Measurements from ENCODE around the gene FZD2.

Gene FZD2

GRCh38 chr17:44549686-44550085, 7.6 kb upstream of the FZD2 start:
- H3K18ac ChIP-seq (ENCODE audit: low read depth in 1 of 2, low read length in 2 of 2), result no peak overlapping the region
- no peaks in the 10 kb centered on the region for H3K27me3 ChIP-seq (ENCODE audit: control insufficient read depth in 1 of 2, insufficient read depth in 1 of 2, low read length in 2 of 2)
- H4K8ac ChIP-seq (ENCODE audit: low read length), result no peak overlapping the region
- H2BK15ac ChIP-seq (ENCODE audit: low read depth, poor library complexity, severe bottlenecking), result no peak overlapping the region
- peak overlapping the region in 1 of 2 experiments; percentile 63 for H3K14ac ChIP-seq (ENCODE audit: low read length in 2 of 2)
- DNase-seq, result no peak
- H2BK120ac ChIP-seq (ENCODE audit: low read depth, low read length), result no peak overlapping the region
- peaks cover 22% of the 10 kb centered on the region for H3K4me1 ChIP-seq (ENCODE audit: control insufficient read depth, insufficient read depth, low read depth, low read length)
- H2BK5ac ChIP-seq (ENCODE audit: low read depth, low read length, poor library complexity, severe bottlenecking), result no peak overlapping the region
- no peak overlapping the region for H3K4ac ChIP-seq (ENCODE audit: low read depth in 1 of 2, low read length in 2 of 2)
- no peak overlapping the region for H3K4me3 ChIP-seq (ENCODE audit: insufficient read depth in 1 of 2, low read depth in 1 of 2, low read length in 2 of 2)
- H2AK5ac ChIP-seq (ENCODE audit: low read length, severe bottlenecking), result peak overlapping the region; percentile 1
- H2BK12ac ChIP-seq (ENCODE audit: low read length in 2 of 2), result peak overlapping the region in 1 of 2 experiments; percentile 66
- H2AFZ ChIP-seq (ENCODE audit: low read depth, low read length), result no peak overlapping the region
- peaks cover 2% of the 10 kb centered on the region for H3K79me1 ChIP-seq (replicated peaks; ENCODE audit: low read length, poor library complexity, severe bottlenecking)
- H3K27ac ChIP-seq (ENCODE audit: low read length, poor library complexity, severe bottlenecking), result no peak overlapping the region
- H3K9me3 ChIP-seq (ENCODE audit: control insufficient read depth, low read length), result no peaks in the 10 kb centered on the region
- no peak overlapping the region for H4K91ac ChIP-seq (ENCODE audit: low read length)
- H3K23ac ChIP-seq (ENCODE audit: low read length in 2 of 2), result peak overlapping the region in 1 of 2 experiments; percentile 24
- no peaks in the 10 kb centered on the region for H3K36me3 ChIP-seq (ENCODE audit: control insufficient read depth in 1 of 2, insufficient read depth in 2 of 2, low read depth in 1 of 2, low read length in 2 of 2)
- WGBS, result 65% methylated on average over 5 of the region's 6 CpGs
- no peak overlapping the region for H3K4me2 ChIP-seq (ENCODE audit: low read length, poor library complexity, severe bottlenecking)
- H3K9ac ChIP-seq (ENCODE audit: low read length), result no peak overlapping the region

GRCh38 chr17:44552361-44552760, 4.9 kb upstream of the FZD2 start:
- Histone ChIP-seq H3K14ac (ENCODE audit: low read length in 2 of 2) (peak overlapping the region in 1 of 2 experiments; percentile 53), H3K4me3 (ENCODE audit: insufficient read depth in 1 of 2, low read depth in 1 of 2, low read length in 2 of 2) (no peak overlapping the region), H3K27ac (ENCODE audit: low read length, poor library complexity, severe bottlenecking) (no peak overlapping the region), H3K27me3 (ENCODE audit: control insufficient read depth in 1 of 2, insufficient read depth in 1 of 2, low read length in 2 of 2) (no peaks in the 10 kb centered on the region), H4K8ac (ENCODE audit: low read length) (peak overlapping the region; percentile 5), H3K9me3 (ENCODE audit: control insufficient read depth, low read length) (no peaks in the 10 kb centered on the region), H4K91ac (ENCODE audit: low read length) (peak overlapping the region; percentile 54), H2AFZ (ENCODE audit: low read depth, low read length) (no peak overlapping the region), H3K4ac (ENCODE audit: low read depth in 1 of 2, low read length in 2 of 2) (peak overlapping the region in 1 of 2 experiments; percentile 28), H3K9ac (ENCODE audit: low read length) (no peak overlapping the region), H2AK5ac (ENCODE audit: low read length, severe bottlenecking) (peak overlapping the region; percentile 11), H2BK12ac (ENCODE audit: low read length in 2 of 2) (peak overlapping the region; percentile 11 to 28), H3K79me1 (replicated peaks; ENCODE audit: low read length, poor library complexity, severe bottlenecking) (peaks cover 2% of the 10 kb centered on the region), H3K18ac (ENCODE audit: low read depth in 1 of 2, low read length in 2 of 2) (peak overlapping the region in 1 of 2 experiments; percentile 54), H3K36me3 (ENCODE audit: control insufficient read depth in 1 of 2, insufficient read depth in 2 of 2, low read depth in 1 of 2, low read length in 2 of 2) (no peaks in the 10 kb centered on the region), H2BK5ac (ENCODE audit: low read depth, low read length, poor library complexity, severe bottlenecking) (no peak overlapping the region), H3K4me2 (ENCODE audit: low read length, poor library complexity, severe bottlenecking) (no peak overlapping the region), H3K4me1 (ENCODE audit: control insufficient read depth, insufficient read depth, low read depth, low read length) (peaks cover 13% of the 10 kb centered on the region), H2BK120ac (ENCODE audit: low read depth, low read length) (no peak overlapping the region), H2BK15ac (ENCODE audit: low read depth, poor library complexity, severe bottlenecking) (peak overlapping the region; percentile 6), H3K23ac (ENCODE audit: low read length in 2 of 2) (no peak overlapping the region)
- no peak for DNase-seq
- 71% methylated on average over 9 of the region's 9 CpGs for WGBS

GRCh38 chr17:44555099-44555498, 2.2 kb upstream of the FZD2 start:
- H3K9me3 ChIP-seq (ENCODE audit: control insufficient read depth, low read length), result no peaks in the 10 kb centered on the region
- WGBS, result 23% methylated on average over 5 of the region's 5 CpGs
- H3K27me3 ChIP-seq (ENCODE audit: control insufficient read depth in 1 of 2, insufficient read depth in 1 of 2, low read length in 2 of 2), result no peaks in the 10 kb centered on the region
- H3K18ac ChIP-seq (ENCODE audit: low read depth in 1 of 2, low read length in 2 of 2), result peak overlapping the region; percentile 46 to 93
- no peaks in the 10 kb centered on the region for H3K79me1 ChIP-seq (replicated peaks; ENCODE audit: low read length, poor library complexity, severe bottlenecking)
- peak overlapping the region; percentile 94 for H2AK5ac ChIP-seq (ENCODE audit: low read length, severe bottlenecking)
- no peak overlapping the region for H4K91ac ChIP-seq (ENCODE audit: low read length)
- no peak overlapping the region for H3K4me3 ChIP-seq (ENCODE audit: insufficient read depth in 1 of 2, low read depth in 1 of 2, low read length in 2 of 2)
- H2BK12ac ChIP-seq (ENCODE audit: low read length in 2 of 2), result peak overlapping the region; percentile 49 to 60
- peaks cover 4% of the 10 kb centered on the region for H3K4me1 ChIP-seq (ENCODE audit: control insufficient read depth, insufficient read depth, low read depth, low read length)
- no peak overlapping the region for H2AFZ ChIP-seq (ENCODE audit: low read depth, low read length)
- H3K36me3 ChIP-seq (ENCODE audit: control insufficient read depth in 1 of 2, insufficient read depth in 2 of 2, low read depth in 1 of 2, low read length in 2 of 2), result peaks cover 4 to 6% of the 10 kb centered on the region in 2 experiments
- H3K9ac ChIP-seq (ENCODE audit: low read length), result no peak overlapping the region
- H2BK15ac ChIP-seq (ENCODE audit: low read depth, poor library complexity, severe bottlenecking), result peak overlapping the region; percentile 64
- no peak for DNase-seq
- peak overlapping the region; percentile 63 for H3K27ac ChIP-seq (ENCODE audit: low read length, poor library complexity, severe bottlenecking)
- H3K14ac ChIP-seq (ENCODE audit: low read length in 2 of 2), result no peak overlapping the region
- H2BK5ac ChIP-seq (ENCODE audit: low read depth, low read length, poor library complexity, severe bottlenecking), result no peak overlapping the region
- H3K4ac ChIP-seq (ENCODE audit: low read depth in 1 of 2, low read length in 2 of 2), result no peak overlapping the region
- peak overlapping the region; percentile 74 for H2BK120ac ChIP-seq (ENCODE audit: low read depth, low read length)
- H3K4me2 ChIP-seq (ENCODE audit: low read length, poor library complexity, severe bottlenecking), result no peak overlapping the region
- H3K23ac ChIP-seq (ENCODE audit: low read length in 2 of 2), result no peak overlapping the region
- H4K8ac ChIP-seq (ENCODE audit: low read length), result peak overlapping the region; percentile 32

- Histone ChIP-seq H3K14ac (ENCODE audit: low read length in 2 of 2) (peak overlapping the region in 1 of 2 experiments; percentile 14), H3K4me1 (ENCODE audit: control insufficient read depth, insufficient read depth, low read depth, low read length) (peaks cover 6% of the 10 kb centered on the region), H4K91ac (ENCODE audit: low read length) (peak overlapping the region; percentile 93), H3K9ac (ENCODE audit: low read length) (peak overlapping the region; percentile 94), H3K4me2 (ENCODE audit: low read length, poor library complexity, severe bottlenecking) (peak overlapping the region; percentile 71), H2BK120ac (ENCODE audit: low read depth, low read length) (peak overlapping the region; percentile 97), H3K4ac (ENCODE audit: low read depth in 1 of 2, low read length in 2 of 2) (peak overlapping the region; percentile 93 to 98), H3K4me3 (ENCODE audit: insufficient read depth in 1 of 2, low read depth in 1 of 2, low read length in 2 of 2) (peak overlapping the region; percentile 60 to 86), H3K18ac (ENCODE audit: low read depth in 1 of 2, low read length in 2 of 2) (peak overlapping the region; percentile 84 to 97), H2BK5ac (ENCODE audit: low read depth, low read length, poor library complexity, severe bottlenecking) (peak overlapping the region; percentile 99), H3K9me3 (ENCODE audit: control insufficient read depth, low read length) (no peaks in the 10 kb centered on the region), H3K36me3 (ENCODE audit: control insufficient read depth in 1 of 2, insufficient read depth in 2 of 2, low read depth in 1 of 2, low read length in 2 of 2) (peaks cover 4 to 6% of the 10 kb centered on the region in 2 experiments), H3K23ac (ENCODE audit: low read length in 2 of 2) (no peak overlapping the region), H2AFZ (ENCODE audit: low read depth, low read length) (peak overlapping the region; percentile 7), H3K79me1 (replicated peaks; ENCODE audit: low read length, poor library complexity, severe bottlenecking) (no peaks in the 10 kb centered on the region), H2BK12ac (ENCODE audit: low read length in 2 of 2) (peak overlapping the region; percentile 80 to 86), H3K27me3 (ENCODE audit: control insufficient read depth in 1 of 2, insufficient read depth in 1 of 2, low read length in 2 of 2) (no peaks in the 10 kb centered on the region), H4K8ac (ENCODE audit: low read length) (peak overlapping the region; percentile 99), H2BK15ac (ENCODE audit: low read depth, poor library complexity, severe bottlenecking) (peak overlapping the region; percentile 93), H2AK5ac (ENCODE audit: low read length, severe bottlenecking) (peak overlapping the region; percentile 93), H3K27ac (ENCODE audit: low read length, poor library complexity, severe bottlenecking) (peak overlapping the region; percentile 100)
- DNase-seq, result peak; percentile 74
- under 1% methylated on average over 25 of the region's 28 CpGs for WGBS
Observed at GRCh38 chr17:44556166-44556831, 985 bp upstream of the FZD2 start.
